ENCODE measurements around the gene EVPL. TPM values are rescaled to one million over a fixed set of nuclear protein-coding genes. Genes with fewer than 3 reads are reported as not detected.
"Not testable (repeated sequence)": the region's sequence is repeated elsewhere in the genome, so short reads cannot be mapped to it uniquely, and the experiment has no call there.

The EVPL gene
- total RNA-seq, 1 donor from 2014 or later, result not detected

GRCh38 chr17:76049836-76050537 is 22.9 kb upstream of the EVPL start:
- CTCF ChIA-PET, result interaction anchor here (0.8 kb wide), 1 partner anchor 36 kb away, joined by 3 read pairs; no protein-coding TSS in a partner anchor
- Mint-ChIP-seq H3K4me1 (peaks cover 6% of the 10 kb centered on the region), H3K4me3 (no peak overlapping the region), H3K36me3 (ENCODE audit: low read depth) (peaks cover 78% of the 10 kb centered on the region), H3K9me3 (no peaks in the 10 kb centered on the region), H3K27ac (no peak overlapping the region), H3K27me3 (no peaks in the 10 kb centered on the region)
- POLR2A ChIA-PET, result no interaction called here
- DNase-seq, result no peak
- no peak for ATAC-seq (ENCODE audit: low read depth)
- intact Hi-C loops (cut with micrococcal nuclease), result no loop called here
- TF ChIP-seq CTCF (IDR thresholded peaks at IDR 0.05), result no peak

DNA sequence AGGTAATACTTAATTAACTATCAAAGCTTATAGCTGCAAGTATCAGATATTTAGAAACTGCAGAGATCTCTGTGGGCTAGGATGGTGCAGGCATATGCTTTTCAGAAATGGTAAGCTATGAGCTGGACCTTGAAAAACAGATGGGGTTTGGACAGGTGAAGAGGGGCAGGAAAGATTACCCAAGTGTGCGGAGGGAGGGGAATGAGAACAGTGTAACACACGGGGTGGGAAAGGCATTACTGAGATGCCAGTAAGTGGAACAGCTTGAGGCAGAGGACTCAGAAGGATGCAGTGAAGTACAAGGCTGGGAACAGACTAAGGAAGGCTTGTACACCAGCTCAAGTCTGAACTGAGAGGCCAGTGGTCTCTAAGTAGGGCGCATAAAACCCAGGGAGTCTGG is 22.1 kb upstream of the EVPL start:
- Mint-ChIP-seq H3K36me3 (ENCODE audit: low read depth) (peaks cover 86% of the 10 kb centered on the region), H3K27ac (no peak overlapping the region), H3K27me3 (no peaks in the 10 kb centered on the region), H3K4me3 (no peak overlapping the region), H3K4me1 (peaks cover 6% of the 10 kb centered on the region), H3K9me3 (no peaks in the 10 kb centered on the region)
- intact Hi-C loops (cut with micrococcal nuclease), result no loop called here
- ATAC-seq (ENCODE audit: low read depth), result no peak
- TF ChIP-seq CTCF (IDR thresholded peaks at IDR 0.05), result no peak
- ChIA-PET CTCF (interaction anchor here (0.8 kb wide), 1 partner anchor 35 kb away, joined by 3 read pairs; no protein-coding TSS in a partner anchor), POLR2A (no interaction called here)
- no peak for DNase-seq

DNA sequence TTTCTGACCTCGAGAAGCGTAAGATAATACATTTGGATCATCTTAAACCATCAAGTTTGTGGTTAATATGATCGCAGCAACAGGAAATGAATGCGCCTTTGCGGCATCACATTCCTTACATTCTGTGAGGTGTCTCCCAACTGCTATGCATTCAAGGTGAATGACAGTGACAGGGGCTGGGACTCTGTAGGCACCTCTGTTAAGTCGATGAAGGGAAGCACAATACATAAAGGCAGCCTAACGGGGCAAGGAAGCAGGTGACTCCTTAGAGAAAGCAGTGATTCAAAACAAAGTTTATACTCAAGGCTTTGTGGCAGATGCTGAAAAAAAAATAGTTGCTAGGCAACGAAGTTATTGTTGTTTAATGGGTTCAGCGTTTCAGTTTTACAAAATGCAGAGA is 21.6 kb upstream of the EVPL start:
- Mint-ChIP-seq H3K27me3 (no peaks in the 10 kb centered on the region), H3K36me3 (ENCODE audit: low read depth) (peaks cover 86% of the 10 kb centered on the region), H3K9me3 (no peaks in the 10 kb centered on the region), H3K4me1 (peaks cover 6% of the 10 kb centered on the region), H3K27ac (no peak overlapping the region), H3K4me3 (no peak overlapping the region)
- intact Hi-C loops (cut with micrococcal nuclease), result no loop called here
- no peak for ATAC-seq (ENCODE audit: low read depth)
- CTCF ChIA-PET, result no interaction called here
- POLR2A ChIA-PET, result no interaction called here
- no peak for DNase-seq
- TF ChIP-seq CTCF (IDR thresholded peaks at IDR 0.05), result no peak

DNA sequence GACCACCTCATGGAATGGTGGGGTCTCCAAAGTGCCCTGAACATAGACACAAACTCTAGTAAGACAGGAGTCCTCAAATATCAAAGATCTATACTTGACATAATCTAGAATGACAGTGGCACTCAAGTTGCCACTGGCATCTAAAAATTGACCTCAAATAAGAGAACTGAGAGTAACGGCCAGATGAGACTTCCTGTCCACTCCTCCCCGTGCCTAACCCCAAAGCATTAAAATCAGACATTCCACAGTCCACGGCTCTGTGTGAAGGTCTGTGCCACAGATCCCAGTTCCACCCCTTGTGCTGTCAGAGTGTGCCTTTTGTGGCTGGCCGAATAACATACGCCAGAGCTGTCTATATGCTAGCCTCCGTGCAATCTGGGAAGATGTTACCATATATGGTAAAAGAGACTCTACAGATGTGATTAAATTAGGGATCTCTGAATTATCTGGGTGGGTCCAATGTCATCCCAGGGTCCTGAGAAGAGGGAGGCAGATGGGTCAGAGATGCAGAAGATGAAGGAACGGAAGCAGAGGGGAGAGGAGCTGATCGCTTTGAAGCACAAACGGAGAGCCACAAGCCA is 21.0 kb upstream of the EVPL start:
- CTCF ChIA-PET, result no interaction called here
- Mint-ChIP-seq H3K4me1 (peaks cover 6% of the 10 kb centered on the region), H3K27me3 (no peaks in the 10 kb centered on the region), H3K36me3 (ENCODE audit: low read depth) (peaks cover 86% of the 10 kb centered on the region), H3K4me3 (no peak overlapping the region), H3K9me3 (no peaks in the 10 kb centered on the region), H3K27ac (no peak overlapping the region)
- no peak for TF ChIP-seq CTCF (IDR thresholded peaks at IDR 0.05)
- no peak for ATAC-seq (ENCODE audit: low read depth)
- no peak for DNase-seq
- intact Hi-C loops (cut with micrococcal nuclease), result no loop called here
- POLR2A ChIA-PET, result no interaction called here

DNA sequence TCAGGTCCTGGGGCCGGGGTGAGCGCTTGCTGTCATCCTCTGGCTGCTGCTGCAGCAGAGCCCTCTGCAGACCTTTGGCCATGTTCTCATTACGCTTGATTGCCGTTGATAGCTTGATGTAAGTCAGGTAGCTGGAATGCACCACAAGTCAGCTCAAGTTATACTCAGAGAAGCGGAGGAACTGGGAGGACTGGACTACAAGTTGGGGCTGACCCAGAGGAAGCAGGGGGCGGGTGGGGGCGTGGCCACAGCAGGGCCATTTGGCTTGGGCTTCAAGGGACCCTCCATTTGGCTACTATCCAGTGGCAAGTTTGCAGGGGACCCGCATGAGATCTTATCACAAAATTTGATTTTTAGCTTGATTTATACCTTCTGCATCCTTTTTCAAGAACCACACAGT is 19.0 kb upstream of the EVPL start:
- ATAC-seq (ENCODE audit: low read depth) (no peak), DNase-seq (no peak)
- Mint-ChIP-seq H3K4me1 (peaks cover 6% of the 10 kb centered on the region), H3K36me3 (ENCODE audit: low read depth) (peaks cover 90% of the 10 kb centered on the region), H3K9me3 (no peaks in the 10 kb centered on the region), H3K4me3 (no peak overlapping the region), H3K27me3 (no peaks in the 10 kb centered on the region), H3K27ac (no peak overlapping the region)
- CTCF ChIA-PET, result no interaction called here
- TF ChIP-seq CTCF (IDR thresholded peaks at IDR 0.05), result no peak
- intact Hi-C loops (cut with micrococcal nuclease), result no loop called here
- POLR2A ChIA-PET, result interaction anchor here (0.6 to 0.7 kb wide), 3 partner anchors 37 to 401 kb away, joined by 3 to 8 read pairs (median 3); no protein-coding TSS in a partner anchor

DNA sequence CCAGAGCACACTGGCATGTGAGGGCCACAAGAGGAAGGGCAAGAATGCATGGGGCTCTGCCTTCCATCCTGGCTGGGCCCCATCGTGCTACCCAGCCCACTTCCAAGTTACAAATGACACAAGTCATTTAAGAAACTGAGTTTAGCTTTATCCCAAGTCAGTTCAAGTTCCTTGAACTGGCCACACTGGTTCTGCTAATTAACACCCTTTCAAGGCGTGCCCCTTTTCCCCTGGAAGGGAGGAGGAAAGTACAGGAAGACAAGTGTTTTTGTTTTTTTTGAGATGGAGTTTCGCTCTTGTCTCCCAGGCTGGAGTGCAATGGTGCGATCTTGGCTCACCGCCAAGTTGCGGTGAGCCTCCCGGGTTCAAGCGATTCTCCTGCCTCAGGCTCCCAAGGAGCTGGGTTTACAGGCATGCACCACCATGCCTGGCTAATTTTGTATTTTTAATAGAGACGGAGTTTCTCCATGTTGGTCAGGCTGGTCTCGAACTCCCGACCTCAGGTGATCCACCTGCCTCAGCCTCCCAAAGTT is 17.4 kb upstream of the EVPL start:
- POLR2A ChIA-PET; H3K27ac Mint-ChIP-seq; CTCF ChIA-PET; H3K9me3 Mint-ChIP-seq; H3K4me3 Mint-ChIP-seq; H3K27me3 Mint-ChIP-seq; ATAC-seq (ENCODE audit: low read depth); intact Hi-C loops (cut with micrococcal nuclease); H3K4me1 Mint-ChIP-seq; DNase-seq: not testable (repeated sequence)
- peaks cover 88% of the 10 kb centered on the region for H3K36me3 Mint-ChIP-seq (ENCODE audit: low read depth)

DNA sequence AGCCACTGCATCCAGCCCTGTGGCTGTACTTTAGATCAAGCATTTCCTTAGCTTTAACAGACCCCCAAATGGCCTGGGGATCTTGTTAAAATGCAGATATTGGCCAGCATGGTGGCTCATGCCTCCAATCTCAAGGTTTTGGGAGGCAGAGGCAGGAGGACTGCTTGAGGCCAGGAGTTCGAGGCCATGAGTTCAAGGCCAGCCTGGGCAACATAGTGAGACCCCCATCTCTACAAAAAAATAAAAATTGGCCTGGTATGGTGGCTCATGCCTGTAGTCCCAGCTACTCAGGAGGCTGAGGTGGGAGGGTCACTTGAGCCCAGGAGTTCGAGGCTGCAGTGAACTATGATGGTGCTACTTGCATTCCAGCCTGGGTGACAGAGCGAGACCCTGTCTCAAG is 15.8 kb upstream of the EVPL start:
- H3K9me3 Mint-ChIP-seq; POLR2A ChIA-PET; intact Hi-C loops (cut with micrococcal nuclease); H3K4me3 Mint-ChIP-seq; H3K27me3 Mint-ChIP-seq; ATAC-seq (ENCODE audit: low read depth); H3K27ac Mint-ChIP-seq; DNase-seq; H3K4me1 Mint-ChIP-seq; CTCF ChIA-PET: not testable (repeated sequence)
- H3K36me3 Mint-ChIP-seq (ENCODE audit: low read depth), result peaks cover 89% of the 10 kb centered on the region
